SK-MEL-5 (cell line): ENCODE data around the gene TTN. TPM values are rescaled to one million over a fixed set of nuclear protein-coding genes. Genes with fewer than 3 reads are reported as not detected.

Source experiments
- DNase-seq: peaks from one replicate; pipeline ENCODE4 v3.0.0-alpha.2; 2016; ENCODE audit warnings: low read depth, low spot score
- in situ Hi-C: cut with HindIII; loops from 2 replicates; pipeline ENCODE4 v1.10.0; 2016; ENCODE audit warnings: low sequenced_read_pairs, high pct_unique_total_duplicates, low pct_unique_long_range_greater_than_20kb
- polyA plus RNA-seq, 2 experiments: library from polyadenylated mRNA; depleted of rRNA; stranded (reverse); fragments of >200 nt; gene quantifications; 2 replicates each; pipeline ENCODE4 v1.2.3, GENCODE V29; 2015
- total RNA-seq: library from RNA; depleted of rRNA; stranded (reverse); fragments of >200 nt; shearing (Covaris generic); gene quantifications from 2 replicates; pipeline ENCODE4 v1.2.3, GENCODE V29; 2014; rRNA removed

Gene TTN
- under 0.01 TPM in 2 replicates for total RNA-seq
- 0.08 TPM in 1 of 2 replicates, not detected in the other for polyA plus RNA-seq (2015; cell fraction: cytosol; rRNA removed)
- under 0.01 TPM in 1 of 2 replicates, not detected in the other for polyA plus RNA-seq (2015; cell fraction: nucleus; rRNA removed)

GRCh38 chr2:178807227-178808008 is at the start of gene TTN:
TTN (minus strand) TSS chr2:178807423; CDS start chr2:178804642, 2,781 bp downstream.
- in situ Hi-C loops: no loop called here
- DNase-seq: no peak

GRCh38 chr2:178855151-178855550 is 47.9 kb upstream of the TTN start:
- DNase-seq: no peak
- in situ Hi-C loops: no loop called here

- in situ Hi-C loops: no loop called here
These were observed 41.1 kb upstream of the TTN start for GRCh38 chr2:178848335-178848734.

DNA sequence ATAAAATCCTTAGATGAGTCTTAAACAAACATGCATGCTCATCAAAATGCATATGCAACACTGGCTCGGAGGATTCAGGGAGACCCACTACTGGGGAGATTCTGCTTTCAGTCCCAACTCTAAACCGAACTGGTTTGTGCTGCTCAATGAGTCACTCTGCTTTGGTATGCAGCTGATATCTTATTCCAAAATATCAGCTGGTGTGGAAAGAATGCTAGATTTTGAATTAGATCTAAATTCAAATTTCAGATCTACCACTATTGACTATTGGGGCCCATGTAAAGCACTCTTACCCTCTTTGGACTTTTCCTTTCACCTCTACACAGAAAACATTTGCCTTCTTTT is 39.2 kb upstream of the TTN start:
- DNase-seq: no peak
- in situ Hi-C loops: no loop called here

More at GRCh38 chr2:178848335-178848734, 41.1 kb upstream of the TTN start:
- DNase-seq: no peak

GRCh38 chr2:178845566-178846457 is 38.6 kb upstream of the TTN start:
- in situ Hi-C loops: no loop called here
- DNase-seq: no peak

GRCh38 chr2:178844701-178845100 is 37.5 kb upstream of the TTN start:
- in situ Hi-C loops: no loop called here
- DNase-seq: no peak

DNA sequence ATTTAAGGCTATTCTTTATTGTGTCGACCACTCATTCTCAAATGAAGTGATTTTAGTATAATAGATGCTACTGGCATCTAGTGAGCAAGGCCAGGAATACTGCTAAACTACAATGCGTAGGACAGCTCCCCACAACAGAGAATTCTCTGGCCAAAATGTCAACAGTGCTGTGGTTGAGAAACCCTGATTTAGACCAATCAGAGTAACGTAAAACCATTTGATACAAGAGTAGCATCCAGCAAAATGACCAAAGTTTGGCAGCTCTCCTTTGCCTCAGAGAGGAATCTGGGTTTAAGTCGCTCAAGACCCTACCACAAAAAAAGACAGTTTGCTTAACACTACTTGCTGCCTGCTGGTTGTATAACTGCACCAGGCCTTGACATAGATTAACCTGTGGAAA is 37.0 kb upstream of the TTN start:
- DNase-seq: no peak
- in situ Hi-C loops: no loop called here

DNA sequence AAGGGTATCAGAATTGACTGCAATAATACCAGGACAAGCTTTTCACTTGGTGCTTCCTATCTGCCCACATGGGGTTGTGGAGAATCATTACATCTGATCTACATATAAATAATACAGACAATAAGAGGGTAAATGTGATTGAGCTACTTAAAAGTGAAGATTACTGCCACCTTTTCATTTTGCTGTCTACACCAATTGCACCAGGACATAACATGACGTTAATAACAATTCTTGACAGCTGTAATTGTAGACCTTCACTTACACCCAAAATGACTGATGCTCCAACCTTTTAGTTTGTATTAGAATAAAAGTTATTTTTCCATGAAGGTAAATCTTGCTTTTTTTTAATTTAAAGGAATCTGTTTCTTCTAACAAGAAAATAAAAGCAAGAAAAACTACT is 36.5 kb upstream of the TTN start:
- no peak for DNase-seq
- in situ Hi-C loops: no loop called here

DNA sequence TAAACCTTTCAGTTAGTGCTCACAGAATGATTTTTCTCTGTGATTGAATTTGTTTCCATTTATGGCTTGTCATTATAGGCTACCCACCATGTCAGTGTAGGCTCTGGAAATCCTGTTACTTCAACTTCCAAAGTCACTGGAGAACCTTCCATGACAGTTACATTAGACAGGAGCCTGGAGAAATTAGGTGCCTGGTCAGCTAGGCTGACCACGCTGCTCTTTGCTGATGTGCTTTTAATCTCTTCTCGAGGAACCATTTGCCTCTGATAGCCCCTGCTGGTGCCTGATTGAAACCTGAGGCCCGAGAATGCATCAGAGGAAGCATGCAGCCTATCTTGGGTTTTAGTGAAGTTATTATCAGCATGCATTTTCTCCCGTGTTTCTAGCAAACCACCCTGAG is 29.6 kb upstream of the TTN start:
- no peak for DNase-seq
- in situ Hi-C loops: no loop called here

DNA sequence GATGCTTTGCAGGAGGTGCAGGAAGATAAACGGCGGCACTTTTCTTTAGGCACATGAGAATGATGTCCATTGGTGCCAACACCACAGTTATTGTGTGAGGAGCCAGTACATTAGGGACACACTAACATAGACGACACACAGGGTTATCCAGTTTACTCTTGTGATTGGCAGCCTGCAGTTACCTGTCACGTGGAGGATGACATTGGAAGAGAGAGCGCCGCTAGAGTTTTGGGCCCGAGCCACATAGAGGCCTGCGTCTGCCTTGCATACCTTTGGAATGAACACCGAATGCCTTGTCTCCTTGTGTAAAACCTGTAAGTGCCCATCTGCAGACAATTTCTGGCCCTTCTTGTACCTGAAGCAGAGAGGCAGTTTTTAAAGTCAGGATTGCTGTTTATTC is 26.9 kb upstream of the TTN start:
- no peak for DNase-seq
- in situ Hi-C loops: no loop called here

DNA sequence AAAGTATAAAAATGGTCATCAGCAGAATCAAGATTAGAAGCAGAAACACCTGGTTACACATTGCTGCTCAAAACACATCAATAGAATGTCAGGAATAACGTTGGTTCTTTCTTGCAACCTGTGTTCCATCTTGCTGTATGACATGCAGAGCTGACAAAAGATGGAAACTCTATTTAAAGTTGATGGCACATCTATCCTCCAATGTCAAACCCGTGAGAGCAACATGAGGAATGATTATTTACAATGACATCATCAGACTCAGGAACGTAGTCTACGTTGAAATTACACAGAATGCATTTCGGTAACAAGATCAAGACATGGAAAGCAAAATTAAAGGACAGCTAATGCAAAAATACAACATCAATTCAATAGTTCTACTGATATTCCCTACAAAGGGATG is 26.2 kb upstream of the TTN start:
- DNase-seq: no peak
- in situ Hi-C loops: no loop called here

DNA sequence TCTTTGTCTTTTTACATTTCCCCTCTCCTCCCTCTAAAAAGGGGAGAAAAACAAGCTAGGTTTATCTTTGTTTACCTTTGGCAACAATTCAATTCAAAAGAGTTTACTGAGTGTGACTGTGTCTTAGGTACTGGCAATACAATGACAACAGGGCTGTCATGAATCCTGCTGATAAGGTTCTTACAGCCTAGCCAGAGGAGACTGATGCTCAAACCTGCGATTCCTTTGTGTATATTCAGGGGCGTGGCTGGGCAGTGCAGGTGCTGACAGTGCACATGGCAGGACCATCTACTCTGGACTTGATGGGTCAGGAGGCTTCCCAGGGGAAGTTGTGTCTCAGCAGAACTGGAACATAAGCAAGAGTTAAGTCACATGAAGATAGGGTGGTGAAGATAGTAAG is 23.2 kb upstream of the TTN start:
- DNase-seq: no peak
- in situ Hi-C loops: no loop called here

DNA sequence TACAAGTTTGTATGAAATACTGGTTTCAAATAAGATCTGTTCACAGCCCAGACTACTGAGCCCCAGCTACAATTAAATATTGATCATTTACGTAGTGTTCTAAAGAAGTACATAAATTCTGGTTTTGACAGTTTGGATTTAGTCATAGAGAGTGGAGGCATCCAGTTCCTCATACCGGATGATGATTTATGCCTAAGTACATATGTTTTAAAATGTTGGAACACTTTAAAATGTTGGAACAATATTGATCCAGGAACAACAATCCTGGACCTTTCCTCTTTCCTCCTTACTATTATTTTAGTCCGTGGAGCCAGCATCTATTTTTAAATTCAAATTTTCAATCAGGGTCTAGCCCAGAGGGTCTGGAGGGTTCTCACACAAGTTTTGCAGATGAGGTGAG is 22.8 kb upstream of the TTN start:
- in situ Hi-C loops: no loop called here
- DNase-seq: no peak

DNA sequence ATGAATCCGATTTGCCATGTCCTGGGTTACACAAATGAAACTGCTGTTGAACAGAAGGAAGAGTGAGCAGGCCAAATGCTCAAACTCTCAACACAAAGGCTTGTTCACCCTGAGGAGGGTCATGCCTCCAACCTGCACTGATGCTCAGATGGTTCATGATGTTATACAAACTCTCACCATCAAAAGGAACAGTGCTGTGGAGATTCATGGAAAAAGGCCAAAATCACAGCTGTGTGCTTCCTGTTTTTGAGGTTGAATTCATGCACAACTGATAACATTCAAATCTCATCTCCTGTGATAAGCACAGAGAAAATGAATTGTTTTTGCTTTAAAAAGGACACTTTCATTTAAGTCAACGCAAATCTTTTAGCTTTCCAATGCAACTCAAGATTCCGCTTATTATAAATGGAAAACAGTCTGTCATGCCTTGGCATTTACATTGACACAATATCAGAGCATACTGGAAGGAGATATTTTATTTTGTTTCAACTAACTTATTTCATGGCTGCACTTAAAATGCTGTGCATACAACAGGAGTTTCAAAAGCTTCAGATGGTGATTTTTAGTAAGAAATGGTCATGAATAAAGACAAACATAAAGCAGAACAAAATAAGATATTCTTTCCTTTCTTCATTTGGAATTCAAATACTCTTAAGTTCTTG is 22.2 kb upstream of the TTN start:
- in situ Hi-C loops: no loop called here
- no peak for DNase-seq

DNA sequence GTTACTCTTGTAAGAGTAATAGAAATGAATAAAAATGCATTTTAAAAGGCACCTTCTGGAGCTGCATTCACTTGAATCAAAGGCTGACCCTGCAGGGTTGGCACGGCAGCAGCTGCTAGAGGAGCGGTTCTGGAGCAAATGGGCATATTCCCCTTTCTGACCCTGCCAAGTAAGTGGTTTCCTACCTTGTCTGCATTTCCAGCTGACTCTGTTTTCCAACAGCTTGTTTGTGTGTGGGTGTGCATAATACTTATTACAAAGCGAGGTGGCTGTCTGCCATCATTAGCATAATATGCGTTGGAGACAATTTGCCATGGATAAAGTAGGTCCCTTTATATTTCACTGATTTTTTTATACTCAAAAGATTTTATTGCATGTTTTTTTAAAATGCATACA is 21.3 kb upstream of the TTN start:
- DNase-seq: no peak

GRCh38 chr2:178827739-178828485 is 20.7 kb upstream of the TTN start:
- in situ Hi-C loops: no loop called here
- no peak for DNase-seq

More for the DNA sequence above, 21.3 kb upstream of the TTN start:
- in situ Hi-C loops: no loop called here

DNA sequence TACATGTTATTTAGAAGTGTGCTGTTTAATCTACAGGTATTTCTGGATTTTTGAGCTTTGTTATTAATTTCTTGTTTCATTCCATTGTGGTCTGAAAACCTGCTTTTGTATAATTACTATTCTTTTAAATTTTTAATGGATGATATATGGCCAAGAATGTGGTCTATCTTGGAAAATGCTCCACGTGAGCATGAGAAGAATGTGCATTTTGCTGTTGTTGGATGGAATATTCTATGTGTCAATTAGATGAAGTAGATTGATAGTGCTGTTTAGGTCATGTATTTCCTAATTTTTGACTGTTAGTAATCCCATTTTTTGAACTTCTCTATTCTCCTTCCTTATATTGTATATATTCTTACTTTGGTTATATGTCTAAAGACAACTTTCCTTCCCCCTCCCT is 19.9 kb upstream of the TTN start:
- no peak for DNase-seq
- in situ Hi-C loops: no loop called here
